Ovary (tissue), 9 donors: ENCODE results near the gene ACTN2. TPM values are rescaled to one million over a fixed set of nuclear protein-coding genes. Genes with fewer than 3 reads are reported as not detected.

ENCODE experiments used
- DNase-seq, 5 donors: peaks; one replicate each; pipeline ENCODE4 v3.0.0-alpha.2; 2019 to 2020
- H3K27ac ChIP-seq, 2 donors: fragments of 200-600 bp; one replicate each; pipeline versions ENCODE4 v1.5.1 to v1.8.0; 2019 to 2022
- H3K27me3 ChIP-seq: fragments of 200-600 bp; one replicate; pipeline ENCODE4 v1.8.0; 2022
- H3K36me3 ChIP-seq: fragments of 200-600 bp; sonication (generic); one replicate; pipeline ENCODE4 v1.5.1; 2019
- H3K4me1 ChIP-seq: one replicate; pipeline ENCODE4 v1.8.1; 2013; ENCODE audit warnings: mild to moderate bottlenecking, moderate library complexity; ENCODE audit not compliant: insufficient read depth
- H3K4me3 ChIP-seq: fragments of 200-600 bp; sonication (generic); one replicate; pipeline ENCODE4 v1.5.1; 2017
- H3K9me3 ChIP-seq, 2 donors: fragments of 200-600 bp in 1 of 2; sonication (generic) in 1 of 2; one replicate each; pipeline versions ENCODE4 v1.5.1 to v1.8.1; 2013 to 2019; ENCODE audit warnings: mild to moderate bottlenecking in 1 of 2, moderate library complexity in 1 of 2
- EP300 ChIP-seq: sonication (generic); formaldehyde crosslinking; IDR thresholded peaks from one replicate; pipeline ENCODE4 v1.6.1; 2017; ENCODE audit warnings: antibody characterized with exemption
- POLR2A ChIP-seq: fragments of 450-650 bp; IDR thresholded peaks from one replicate; pipeline ENCODE4 v1.6.1; 2017; ENCODE audit warnings: antibody characterized with exemption, mild to moderate bottlenecking, moderate library complexity
- WGBS, 3 donors: extraction: QIAGEN DNeasy Blood & Tissue Kit in 1 of 3; methylation state at CpG; one replicate each; pipeline versions ENCODE4 v1.1.5 to v1.1.7; 2013 to 2017; 5-methylcytosine and 5-hydroxymethylcytosine counted together
- intact Hi-C, 4 donors: fragments of 100-400 bp; cut with DNase I; formaldehyde crosslinking; loops; one replicate each; pipeline versions ENCODE4 v1.11.0 to v1.15.1; 2022 to 2023
- polyA plus RNA-seq, 2 donors: library from polyadenylated mRNA; stranded (reverse); fragments of 200-250 nt in 1 of 2; fragments of 350-450 nt in 1 of 2; fragmentation: Illumina TruSeq in 1 of 2; extraction: RNeasy Lipid Tissue Mini Kit (QIAGEN cat#74804) in 1 of 2; gene quantifications; one replicate each; pipeline ENCODE4 v1.2.3, GENCODE V29; 2013 to 2014
- total RNA-seq, 7 donors: library from RNA; depleted of rRNA in 2 of 7; stranded (reverse); fragments of >200 nt in 2 of 7; fragmentation: NEBNext Ultra II Directional in 3 of 7; extraction: Animal tissue kit (Norgen Biotek cat#: 25700) in 3 of 7; gene quantifications; one replicate each; pipeline versions ENCODE4 v1.1.0 to v1.2.4, GENCODE V29; 2016 to 2023
- TF ChIP-seq, protein P1 (sequence below), 3 donors: fragments of 450-650 bp in 2 of 3; fragments of 200-600 bp in 1 of 3; IDR thresholded peaks; one replicate each; pipeline versions ENCODE4 v1.5.1 to v1.8.0; 2016 to 2022; ENCODE audit warnings: antibody characterized with exemption in 3 of 3, mild to moderate bottlenecking in 1 of 3
- donor health status: DM: no; HTN: no; CAD: no; lungs with moderate emphysema.
- donor health status: DM: no; HTN: no; CAD: no.
- donor health status: Bipolar disorder and iron deficiency.
- donor health status: DM: yes; HTN: yes; CAD: no.
- donor health status: DM: no; HTN: no; CAD: no.
- donor health status: DM: yes; HTN: yes; CAD: no.

Gene ACTN2
- total and polyA plus RNA-seq, 9 donors, result 0.34 to 2.7 (median 1.1) TPM

DNA sequence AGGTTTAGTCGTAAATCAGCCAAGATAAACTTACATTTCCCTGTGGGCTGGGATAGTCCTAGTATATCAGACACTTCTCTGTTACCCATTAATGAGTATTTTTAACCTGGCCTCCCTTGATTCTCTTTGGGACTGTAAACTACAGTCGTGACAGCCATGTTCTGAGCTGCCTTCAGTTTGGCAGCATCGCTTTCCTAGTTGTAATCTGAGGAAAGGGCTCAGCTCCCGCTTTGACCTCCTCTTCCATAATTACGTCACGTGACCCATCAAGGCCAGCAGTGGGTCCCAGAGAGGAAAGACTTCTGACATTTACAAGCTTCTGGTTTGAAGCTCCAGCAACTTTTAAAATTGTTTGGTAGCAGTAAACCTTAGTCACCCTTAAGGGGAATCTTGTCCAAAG lies 74.2 kb downstream of the ACTN2 start:
- H3K36me3 ChIP-seq, result no peaks in the 10 kb centered on the region

DNA sequence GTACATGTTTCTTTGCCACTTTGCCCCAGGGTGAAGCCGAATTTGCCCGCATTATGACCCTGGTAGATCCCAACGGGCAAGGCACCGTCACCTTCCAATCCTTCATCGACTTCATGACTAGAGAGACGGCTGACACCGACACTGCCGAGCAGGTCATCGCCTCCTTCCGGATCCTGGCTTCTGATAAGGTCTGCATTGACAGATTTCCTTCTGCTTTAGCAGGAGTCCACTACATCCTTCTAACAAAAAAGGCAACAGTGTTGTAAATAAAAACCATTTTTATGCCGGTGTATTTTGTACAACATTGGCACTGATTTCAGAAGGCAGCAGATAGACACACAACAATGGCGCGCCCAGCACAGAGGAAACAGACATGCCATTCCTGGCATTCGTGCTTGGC lies 74.7 kb downstream of the ACTN2 start:
- TF ChIP-seq, protein P1, sequence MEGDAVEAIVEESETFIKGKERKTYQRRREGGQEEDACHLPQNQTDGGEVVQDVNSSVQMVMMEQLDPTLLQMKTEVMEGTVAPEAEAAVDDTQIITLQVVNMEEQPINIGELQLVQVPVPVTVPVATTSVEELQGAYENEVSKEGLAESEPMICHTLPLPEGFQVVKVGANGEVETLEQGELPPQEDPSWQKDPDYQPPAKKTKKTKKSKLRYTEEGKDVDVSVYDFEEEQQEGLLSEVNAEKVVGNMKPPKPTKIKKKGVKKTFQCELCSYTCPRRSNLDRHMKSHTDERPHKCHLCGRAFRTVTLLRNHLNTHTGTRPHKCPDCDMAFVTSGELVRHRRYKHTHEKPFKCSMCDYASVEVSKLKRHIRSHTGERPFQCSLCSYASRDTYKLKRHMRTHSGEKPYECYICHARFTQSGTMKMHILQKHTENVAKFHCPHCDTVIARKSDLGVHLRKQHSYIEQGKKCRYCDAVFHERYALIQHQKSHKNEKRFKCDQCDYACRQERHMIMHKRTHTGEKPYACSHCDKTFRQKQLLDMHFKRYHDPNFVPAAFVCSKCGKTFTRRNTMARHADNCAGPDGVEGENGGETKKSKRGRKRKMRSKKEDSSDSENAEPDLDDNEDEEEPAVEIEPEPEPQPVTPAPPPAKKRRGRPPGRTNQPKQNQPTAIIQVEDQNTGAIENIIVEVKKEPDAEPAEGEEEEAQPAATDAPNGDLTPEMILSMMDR (IDR thresholded peaks at IDR 0.05), result no peak
- TF ChIP-seq POLR2A (no peak), EP300 (no peak)
- no peaks in the 10 kb centered on the region for H3K4me1 ChIP-seq
- DNase-seq, result no peak
- H3K36me3 ChIP-seq, result no peaks in the 10 kb centered on the region
- intact Hi-C loops, result no loop called here
- no peaks in the 10 kb centered on the region for H3K27me3 ChIP-seq
- no peak overlapping the region for H3K4me3 ChIP-seq
- H3K9me3 ChIP-seq, result no peaks in the 10 kb centered on the region
- no peak overlapping the region for H3K27ac ChIP-seq
- 94 to 95% (median 94%) methylated on average over 14 of the region's 14 CpGs for WGBS, 3 donors

More for the DNA sequence above, 74.2 kb downstream of the ACTN2 start:
- H3K27ac ChIP-seq, result no peak overlapping the region
- H3K4me3 ChIP-seq, result no peak overlapping the region
- 78 to 83% (median 80%) methylated on average over 6 of the region's 6 CpGs for WGBS, 3 donors
- TF ChIP-seq, protein P1 (IDR thresholded peaks at IDR 0.05), result no peak
- TF ChIP-seq EP300 (no peak), POLR2A (no peak)
- H3K27me3 ChIP-seq, result no peaks in the 10 kb centered on the region
- H3K4me1 ChIP-seq, result no peaks in the 10 kb centered on the region
- H3K9me3 ChIP-seq, result no peaks in the 10 kb centered on the region
- DNase-seq, result no peak
- intact Hi-C loops, result no loop called here

DNA sequence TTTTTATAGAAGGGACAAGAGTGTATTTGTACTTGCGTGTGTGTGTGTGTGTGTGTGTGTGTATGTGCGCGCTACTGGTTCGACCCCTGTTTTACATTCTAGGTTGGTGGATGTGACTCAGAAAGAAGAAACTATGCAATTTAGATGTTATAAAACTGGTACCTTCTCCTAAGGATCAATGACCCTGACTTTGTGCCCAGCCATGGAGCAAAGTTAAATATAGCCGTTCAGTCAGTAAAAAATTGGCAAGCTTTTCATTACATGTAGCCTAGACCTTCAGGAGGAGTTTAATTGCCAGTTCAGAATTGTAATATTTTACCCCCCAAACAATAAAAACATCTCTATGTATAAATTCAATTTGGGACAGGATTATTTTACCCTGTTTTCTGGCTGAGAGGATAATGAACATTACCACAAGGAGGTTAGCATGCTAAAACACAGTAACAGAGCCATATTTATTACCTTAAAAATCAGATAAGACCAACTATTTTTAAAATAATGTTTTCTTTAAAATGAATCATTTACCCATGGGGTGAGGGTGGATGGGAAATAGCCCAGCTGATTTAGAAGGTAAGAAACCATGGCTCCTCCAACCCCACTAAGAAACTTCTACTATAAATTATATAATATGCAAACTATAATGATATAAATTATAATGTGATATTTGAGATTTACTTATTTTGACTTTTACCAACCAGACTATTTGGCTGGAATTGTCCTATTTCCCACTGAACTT lies 75.3 kb downstream of the ACTN2 start:
- DNase-seq, result no peak
- TF ChIP-seq EP300 (no peak), POLR2A (no peak)
- TF ChIP-seq, protein P1 (IDR thresholded peaks at IDR 0.05), result no peak
- Histone ChIP-seq H3K9me3 (no peaks in the 10 kb centered on the region), H3K4me1 (peaks cover 1% of the 10 kb centered on the region), H3K27me3 (no peaks in the 10 kb centered on the region), H3K27ac (no peak overlapping the region), H3K36me3 (no peaks in the 10 kb centered on the region), H3K4me3 (no peak overlapping the region)
- intact Hi-C loops, result no loop called here
- WGBS, 3 donors, result 75 to 91% (median 82%) methylated on average over 5 of the region's 5 CpGs

DNA sequence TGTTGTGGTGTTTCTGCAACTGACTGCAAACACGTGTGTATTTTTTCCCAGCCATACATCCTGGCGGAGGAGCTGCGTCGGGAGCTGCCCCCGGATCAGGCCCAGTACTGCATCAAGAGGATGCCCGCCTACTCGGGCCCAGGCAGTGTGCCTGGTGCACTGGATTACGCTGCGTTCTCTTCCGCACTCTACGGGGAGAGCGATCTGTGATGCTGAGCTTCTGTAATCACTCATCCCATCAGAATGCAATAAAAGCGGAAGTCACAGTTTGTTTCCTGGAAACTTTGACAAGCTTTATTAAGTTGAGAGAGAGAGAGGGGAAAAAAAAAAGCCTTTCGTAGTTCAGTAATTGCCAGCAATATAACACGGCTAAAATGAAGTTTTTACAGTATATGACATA lies 76.1 kb downstream of the ACTN2 start:
- intact Hi-C loops, result no loop called here
- Histone ChIP-seq H3K36me3 (no peaks in the 10 kb centered on the region), H3K4me1 (peaks cover 1% of the 10 kb centered on the region), H3K27me3 (no peaks in the 10 kb centered on the region), H3K4me3 (no peak overlapping the region), H3K27ac (no peak overlapping the region), H3K9me3 (no peaks in the 10 kb centered on the region)
- DNase-seq, result no peak
- TF ChIP-seq, protein P1 (IDR thresholded peaks at IDR 0.05), result no peak
- no peak for TF ChIP-seq EP300
- no peak for TF ChIP-seq POLR2A
- 80 to 88% (median 86%) methylated on average over 15 of the region's 15 CpGs for WGBS, 3 donors
